ENCODE results near the gene INPP5F. TPM values are rescaled to one million over a fixed set of nuclear protein-coding genes. Genes with fewer than 3 reads are reported as not detected.

The INPP5F gene
- 10 to 100 TPM; 14.3 to 22.9 TPM for total RNA-seq
- 1 to 10 TPM; 5.6 to 5.9 TPM for polyA plus RNA-seq
- long read RNA-seq, donor 1, full-length matches to known transcripts = 4 of 4 reads
- long read RNA-seq, donor 1, partial matches to known transcripts = 0 of 4 reads
- long read RNA-seq, donor 1, other reads (novel, unspliced or antisense) = 0 of 4 reads
- long read RNA-seq, donor 2, partial matches to known transcripts = 0 of 4 reads
- long read RNA-seq, donor 2, other reads (novel, unspliced or antisense) = 0 of 4 reads
- long read RNA-seq, donor 3, partial matches to known transcripts = 0 of 2 reads
- long read RNA-seq, donor 3, other reads (novel, unspliced or antisense) = 0 of 2 reads
- long read RNA-seq, donor 4, partial matches to known transcripts = 0 of 1 reads
- long read RNA-seq, donor 4, other reads (novel, unspliced or antisense) = 0 of 1 reads
- long read RNA-seq, donor 5, full-length matches to known transcripts = 13 of 13 reads
- long read RNA-seq, donor 5, partial matches to known transcripts = 0 of 13 reads
- long read RNA-seq, donor 5, other reads (novel, unspliced or antisense) = 0 of 13 reads

GRCh38 chr10:119725828-119726675 lies at the start of gene INPP5F:
Gene INPP5F, plus strand, starts transcription at chr10:119726050. Its CDS starts 213 bp downstream, at chr10:119726263.
- WGBS, 2 donors = 0% methylated on average over 70 to 94 of the region's 95 CpGs
- Histone ChIP-seq H3K27me3 (ENCODE audit: control insufficient read depth in 3 of 3, insufficient read depth in 3 of 3, low read length in 2 of 3) (no peaks in the 10 kb centered on the region), H3K36me3 (ENCODE audit: control insufficient read depth in 4 of 4, insufficient read depth in 4 of 4, low read length in 4 of 4) (no peaks in the 10 kb centered on the region), H3K27ac (ENCODE audit: low read depth in 1 of 2, low read length in 1 of 2) (peak within 1 kb of the TSS; percentile 84 to 94), H3K4me3 (peak within 1 kb of the TSS; percentile 86), H3K9me3 (ENCODE audit: control insufficient read depth in 4 of 4, insufficient read depth in 3 of 4, low read length in 3 of 4) (no peaks in the 10 kb centered on the region), H3K9ac (ENCODE audit: insufficient read depth in 1 of 2, low read length in 2 of 2) (peak within 1 kb of the TSS in 1 of 2 donors; percentile 82), H3K4me1 (ENCODE audit: control insufficient read depth in 5 of 5, insufficient read depth in 5 of 5, low read length in 5 of 5) (peaks cover 0 to 15% (median 4%) of the 10 kb centered on the region in 5 donors)
- DNase-seq (peak; percentile 99 to 100 (median 99)), ATAC-seq (ENCODE audit: insufficient read depth, low FRiP score) (peak; percentile 99)
- peak; percentile 10 for TF ChIP-seq CTCF (IDR thresholded peaks at IDR 0.05; ENCODE audit: control extremely low read depth, extremely low read depth)

- no peak overlapping the region for H3K27ac ChIP-seq (ENCODE audit: low read depth in 1 of 2, low read length in 1 of 2)
- peaks cover 0 to 13% (median 0%) of the 10 kb centered on the region in 5 donors for H3K4me1 ChIP-seq (ENCODE audit: control insufficient read depth in 5 of 5, insufficient read depth in 5 of 5, low read length in 5 of 5)
- no peak overlapping the region for H3K4me3 ChIP-seq
- ATAC-seq (ENCODE audit: insufficient read depth, low FRiP score) = no peak
- H3K9ac ChIP-seq (ENCODE audit: insufficient read depth in 1 of 2, low read length in 2 of 2) = no peak overlapping the region
- DNase-seq = no peak
- WGBS, 2 donors = 93 to 94% methylated on average over 6 of the region's 6 CpGs
- H3K36me3 ChIP-seq (ENCODE audit: control insufficient read depth in 4 of 4, insufficient read depth in 4 of 4, low read length in 4 of 4) = peaks cover 14 to 31% (median 19%) of the 10 kb centered on the region in 4 donors
- H3K27me3 ChIP-seq (ENCODE audit: control insufficient read depth in 3 of 3, insufficient read depth in 3 of 3, low read length in 2 of 3) = no peaks in the 10 kb centered on the region
- H3K9me3 ChIP-seq (ENCODE audit: control insufficient read depth in 4 of 4, insufficient read depth in 3 of 4, low read length in 3 of 4) = no peaks in the 10 kb centered on the region
- TF ChIP-seq CTCF (IDR thresholded peaks at IDR 0.05; ENCODE audit: control extremely low read depth, extremely low read depth) = no peak
Observed at GRCh38 chr10:119677126-119677525, 48.7 kb upstream of the INPP5F start.

- H3K27me3 ChIP-seq (ENCODE audit: control insufficient read depth in 3 of 3, insufficient read depth in 3 of 3, low read length in 2 of 3) = no peaks in the 10 kb centered on the region
- peaks cover 8 to 21% (median 17%) of the 10 kb centered on the region in 4 donors for H3K36me3 ChIP-seq (ENCODE audit: control insufficient read depth in 4 of 4, insufficient read depth in 4 of 4, low read length in 4 of 4)
- no peak overlapping the region for H3K4me3 ChIP-seq
- H3K27ac ChIP-seq (ENCODE audit: low read depth in 1 of 2, low read length in 1 of 2) = peak overlapping the region in 1 of 2 donors; percentile 24
- 96 to 98% methylated on average over 13 of the region's 13 CpGs for WGBS, 2 donors
- TF ChIP-seq CTCF (IDR thresholded peaks at IDR 0.05; ENCODE audit: control extremely low read depth, extremely low read depth) = no peak
- peaks cover 0 to 13% (median 0%) of the 10 kb centered on the region in 5 donors for H3K4me1 ChIP-seq (ENCODE audit: control insufficient read depth in 5 of 5, insufficient read depth in 5 of 5, low read length in 5 of 5)
- ATAC-seq (ENCODE audit: insufficient read depth, low FRiP score) (no peak), DNase-seq (no peak)
- H3K9ac ChIP-seq (ENCODE audit: insufficient read depth in 1 of 2, low read length in 2 of 2) = no peak overlapping the region
- H3K9me3 ChIP-seq (ENCODE audit: control insufficient read depth in 4 of 4, insufficient read depth in 3 of 4, low read length in 3 of 4) = no peaks in the 10 kb centered on the region
Observed at GRCh38 chr10:119677904-119678755, 47.7 kb upstream of the INPP5F start.
